ENCODE measurements around the gene DAND5. TPM values are rescaled to one million over a fixed set of nuclear protein-coding genes. Genes with fewer than 3 reads are reported as not detected.

The DAND5 gene
- total and polyA plus RNA-seq, 9 of the 15 experiments (the other 6 are each of a cell fraction or from before 2014, with no cell fraction given), result 0.22 to 0.83 (median 0.60) TPM

- Histone ChIP-seq H3K9ac (ENCODE audit: insufficient read depth in 1 of 2, low read depth in 2 of 2, low read length in 2 of 2) (no peak overlapping the region; a peak in 1 of 4 replicates), H3K36me3 (ENCODE audit: control insufficient read depth, insufficient read depth, low read length) (no peaks in the 10 kb centered on the region; the same call in 1 of the 3 replicates), H4K20me1 (replicated peaks; ENCODE audit: control insufficient read depth, insufficient read depth, low read length) (0 out of 2 replicates have a peak, but pooled peaks cover 2% of the 10 kb centered on the region), H3K9me1 (ENCODE audit: control insufficient read depth, insufficient read depth, low read length) (peaks cover under 1% of the 10 kb centered on the region), H3K4me2 (ENCODE audit: insufficient read depth, low read length) (no peak overlapping the region), H2AFZ (ENCODE audit: low read depth, low read length) (no peak overlapping the region), H3K79me2 (ENCODE audit: control insufficient read depth, insufficient read depth, low read length) (peaks cover 41% of the 10 kb centered on the region; the same call in 2 of the 3 replicates), H3K9me3 (replicated peaks; ENCODE audit: control insufficient read depth, insufficient read depth, low read depth, low read length) (no peaks in the 10 kb centered on the region), H3K4me3 (no peak overlapping the region), H3K27ac (ENCODE audit: extremely low read depth, low read depth, low read length) (no peak overlapping the region), H3K27me3 (ENCODE audit: control insufficient read depth in 2 of 2, insufficient read depth in 2 of 2, low read length in 2 of 2) (no peaks in the 10 kb centered on the region), H3K4me1 (replicated peaks in 1 of 2; ENCODE audit: control insufficient read depth in 2 of 2, insufficient read depth in 2 of 2, low read length in 2 of 2) (peaks cover 8 to 79% of the 10 kb centered on the region in 2 experiments)
- TF ChIP-seq POLR2G (IDR thresholded peaks at IDR 0.05; ENCODE audit: low read depth, low read length), result peak; percentile 33; the same call in 1 of the 2 replicates
- peak; percentile 74; the same call in 1 of the 2 replicates for TF ChIP-seq ZBTB33 (CRISPR knock-in tag; IDR thresholded peaks at IDR 0.05)
- TF ChIP-seq ZNF398 (CRISPR knock-in tag; IDR thresholded peaks at IDR 0.05), result no peak
- ATAC-seq (no peak), FAIRE-seq (no peak), DNase-seq (ENCODE audit: extremely low read depth in 1 of 4, low spot score in 3 of 4) (peak in 1 of 4 experiments; percentile 9)
- 96% methylated on average over 41 of the region's 62 CpGs for WGBS (ENCODE audit: insufficient coverage, low coverage, missing lambda C conversion rate)
- CTCF ChIA-PET (ENCODE audit: low intra/inter-chr PET ratio), result no interaction called here
- POLR2A ChIA-PET, result no interaction called here
- intact Hi-C loops (cut with micrococcal nuclease) (no loop called here), in situ Hi-C loops (cut with MboI) (no loop called here)
- no TSS peak for BruUV-seq (replicated peaks)
These were observed 40.9 kb downstream of the DAND5 start for GRCh38 chr19:13010038-13010991.

Measured in K562 (cell line).